Activated CD8-positive, alpha-beta memory T cell treated with anti-CD3 and anti-CD28 coated beads, Interleukin-2, amount 50 U/mL, for 1 hour (primary cell): ENCODE results near the gene CSNK2A1.
"Not testable (repeated sequence)": the region's sequence is repeated elsewhere in the genome, so short reads cannot be mapped to it uniquely, and the experiment has no call there.

Source experiments
- DNase-seq: peaks from one replicate; pipeline ENCODE4 v3.0.0-alpha.2; 2020; ENCODE audit errors: extremely low read depth

Gene CSNK2A1

GRCh38 chr20:454951-455350 is 88.6 kb downstream of the CSNK2A1 start:
- DNase-seq, result no peak

- DNase-seq, result not testable (repeated sequence)
Observed at GRCh38 chr20:452021-452420, 91.6 kb downstream of the CSNK2A1 start.

GRCh38 chr20:445514-446336 is 97.9 kb downstream of the CSNK2A1 start:
- no peak for DNase-seq

- DNase-seq, result no peak
Observed at GRCh38 chr20:444862-445426, 98.6 kb downstream of the CSNK2A1 start.

GRCh38 chr20:444117-444516 is 99.5 kb downstream of the CSNK2A1 start:
- no peak for DNase-seq

- DNase-seq, result no peak
Observed at GRCh38 chr20:443223-443775, 100.3 kb downstream of the CSNK2A1 start.

GRCh38 chr20:440636-441035 is 103.0 kb downstream of the CSNK2A1 start:
- DNase-seq, result no peak

GRCh38 chr20:440148-440547 is 103.4 kb downstream of the CSNK2A1 start:
- DNase-seq, result no peak

GRCh38 chr20:438571-439469 is 104.8 kb downstream of the CSNK2A1 start:
- DNase-seq, result no peak

- DNase-seq, result no peak
Observed at GRCh38 chr20:437787-438486, 105.7 kb downstream of the CSNK2A1 start.

- DNase-seq, result no peak
Observed at GRCh38 chr20:436476-436875, 107.1 kb downstream of the CSNK2A1 start.

- no peak for DNase-seq
Observed at GRCh38 chr20:435558-435957, 108.0 kb downstream of the CSNK2A1 start.

GRCh38 chr20:434661-435419 is 108.8 kb downstream of the CSNK2A1 start:
- DNase-seq, result no peak

- no peak for DNase-seq
Observed at GRCh38 chr20:434221-434620, 109.4 kb downstream of the CSNK2A1 start.

GRCh38 chr20:433300-433975 is 110.2 kb downstream of the CSNK2A1 start:
- peak; percentile 56 for DNase-seq

- no peak for DNase-seq
Observed at GRCh38 chr20:432677-433299, 110.8 kb downstream of the CSNK2A1 start.

GRCh38 chr20:432208-432607 is 111.4 kb downstream of the CSNK2A1 start:
- no peak for DNase-seq

GRCh38 chr20:431012-431904 is 112.3 kb downstream of the CSNK2A1 start:
- no peak for DNase-seq
